ENCODE data around the gene NTN4.
"Not testable (repeated sequence)": the region's sequence is repeated elsewhere in the genome, so short reads cannot be mapped to it uniquely, and the experiment has no call there.

Gene NTN4

GRCh38 chr12:95766356-95767019 is 24.1 kb downstream of the NTN4 start:
- H3K36me3 ChIP-seq (ENCODE audit: control insufficient read depth, insufficient read depth, low read length, severe bottlenecking) = no peaks in the 10 kb centered on the region

GRCh38 chr12:95764848-95765247 is 25.7 kb downstream of the NTN4 start:
- H3K9me3 ChIP-seq (ENCODE audit: control insufficient read depth, low read length) = peaks cover 6% of the 10 kb centered on the region
- DNase-seq (ENCODE audit: low read depth) = no peak
- H3K27me3 ChIP-seq (replicated peaks; ENCODE audit: control insufficient read depth, insufficient read depth, low read length) = no peaks in the 10 kb centered on the region
- no peaks in the 10 kb centered on the region for H3K36me3 ChIP-seq (ENCODE audit: control insufficient read depth, insufficient read depth, low read length, severe bottlenecking)
- no peak overlapping the region for H3K9ac ChIP-seq (ENCODE audit: low read length)
- H3K4me1 ChIP-seq (ENCODE audit: control insufficient read depth, insufficient read depth, low read length) = peaks cover 13% of the 10 kb centered on the region
- H3K4me3 ChIP-seq (ENCODE audit: low read length) = no peak overlapping the region

More at GRCh38 chr12:95766356-95767019, 24.1 kb downstream of the NTN4 start:
- no peak for DNase-seq (ENCODE audit: low read depth)
- H3K9ac ChIP-seq (ENCODE audit: low read length) = no peak overlapping the region
- H3K9me3 ChIP-seq (ENCODE audit: control insufficient read depth, low read length) = no peaks in the 10 kb centered on the region
- H3K27me3 ChIP-seq (replicated peaks; ENCODE audit: control insufficient read depth, insufficient read depth, low read length) = no peaks in the 10 kb centered on the region
- H3K4me3 ChIP-seq (ENCODE audit: low read length) = no peak overlapping the region
- peaks cover 13% of the 10 kb centered on the region for H3K4me1 ChIP-seq (ENCODE audit: control insufficient read depth, insufficient read depth, low read length)

GRCh38 chr12:95763809-95764253 is 26.7 kb downstream of the NTN4 start:
- no peak overlapping the region for H3K9ac ChIP-seq (ENCODE audit: low read length)
- H3K36me3 ChIP-seq (ENCODE audit: control insufficient read depth, insufficient read depth, low read length, severe bottlenecking) = no peaks in the 10 kb centered on the region
- no peaks in the 10 kb centered on the region for H3K27me3 ChIP-seq (replicated peaks; ENCODE audit: control insufficient read depth, insufficient read depth, low read length)
- H3K4me1 ChIP-seq (ENCODE audit: control insufficient read depth, insufficient read depth, low read length) = peaks cover 13% of the 10 kb centered on the region
- H3K4me3 ChIP-seq (ENCODE audit: low read length) = no peak overlapping the region
- peak; percentile 92 for DNase-seq (ENCODE audit: low read depth)
- H3K9me3 ChIP-seq (ENCODE audit: control insufficient read depth, low read length) = peaks cover 14% of the 10 kb centered on the region

DNA sequence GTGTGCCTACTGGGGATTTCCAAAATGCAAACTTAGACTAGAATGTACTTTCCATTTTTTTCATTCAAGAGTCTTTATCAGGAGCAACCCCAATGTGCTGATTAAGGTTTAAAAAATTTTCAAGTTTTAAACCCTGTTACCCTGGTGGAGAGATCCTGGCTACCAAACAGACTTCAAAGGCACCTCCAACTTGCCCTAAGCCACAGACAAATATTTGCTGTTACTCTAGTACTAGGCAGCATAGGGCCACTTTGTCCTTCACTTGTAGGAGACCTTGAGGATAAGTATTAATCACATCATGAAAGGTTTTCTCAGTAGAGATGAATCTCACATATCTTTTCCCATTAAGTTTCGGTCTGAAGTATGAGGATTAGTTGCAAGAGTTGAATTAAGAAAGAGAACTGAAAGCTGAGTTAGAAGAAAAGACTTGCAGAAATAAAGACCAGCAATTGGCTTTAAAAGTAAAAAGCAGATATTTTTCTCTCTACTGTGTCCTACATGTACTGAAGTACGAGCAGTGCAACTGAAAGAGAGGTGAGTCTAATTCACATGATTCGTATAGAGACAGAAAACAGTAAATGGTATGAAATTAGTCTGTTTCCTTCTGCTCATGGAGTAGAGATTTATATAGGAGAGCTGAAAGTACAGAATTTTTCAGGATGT is 28.3 kb downstream of the NTN4 start:
- Histone ChIP-seq H3K4me3 (ENCODE audit: low read length) (no peak overlapping the region), H3K36me3 (ENCODE audit: control insufficient read depth, insufficient read depth, low read length, severe bottlenecking) (no peaks in the 10 kb centered on the region)

DNA sequence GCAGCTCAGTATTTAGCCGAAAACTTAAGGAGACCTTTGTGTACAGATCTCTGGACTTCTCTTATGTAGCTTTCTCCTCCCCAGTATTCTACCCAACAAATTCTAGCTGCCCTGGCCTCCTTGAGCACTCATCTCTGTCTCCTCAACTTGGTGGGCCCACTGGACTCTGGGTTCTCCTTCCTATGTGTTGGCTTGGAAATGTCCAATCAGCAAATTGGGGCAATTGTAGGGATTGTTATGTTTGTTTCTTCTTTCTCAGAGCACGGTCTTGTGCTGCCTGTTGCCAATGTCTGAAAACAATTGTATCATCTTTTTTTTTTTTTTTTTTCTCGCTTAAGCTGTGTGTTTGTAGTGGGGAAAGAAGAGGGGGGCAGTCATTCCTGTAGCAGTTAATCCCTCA is 30.2 kb downstream of the NTN4 start:
- Histone ChIP-seq H3K9ac (ENCODE audit: low read length) (no peak overlapping the region), H3K27me3 (replicated peaks; ENCODE audit: control insufficient read depth, insufficient read depth, low read length) (no peaks in the 10 kb centered on the region), H3K4me3 (ENCODE audit: low read length) (no peak overlapping the region), H3K9me3 (ENCODE audit: control insufficient read depth, low read length) (peaks cover 24% of the 10 kb centered on the region), H3K4me1 (ENCODE audit: control insufficient read depth, insufficient read depth, low read length) (peaks cover 10% of the 10 kb centered on the region), H3K36me3 (ENCODE audit: control insufficient read depth, insufficient read depth, low read length, severe bottlenecking) (no peaks in the 10 kb centered on the region)
- DNase-seq (ENCODE audit: low read depth) = no peak

More for the DNA sequence above, 28.3 kb downstream of the NTN4 start:
- Histone ChIP-seq H3K9ac (ENCODE audit: low read length) (no peak overlapping the region), H3K9me3 (ENCODE audit: control insufficient read depth, low read length) (peaks cover 24% of the 10 kb centered on the region), H3K27me3 (replicated peaks; ENCODE audit: control insufficient read depth, insufficient read depth, low read length) (no peaks in the 10 kb centered on the region), H3K4me1 (ENCODE audit: control insufficient read depth, insufficient read depth, low read length) (peaks cover 13% of the 10 kb centered on the region)
- DNase-seq (ENCODE audit: low read depth) = no peak

- no peak overlapping the region for H3K9ac ChIP-seq (ENCODE audit: low read length)
- peaks cover 10% of the 10 kb centered on the region for H3K4me1 ChIP-seq (ENCODE audit: control insufficient read depth, insufficient read depth, low read length)
- H3K9me3 ChIP-seq (ENCODE audit: control insufficient read depth, low read length) = peaks cover 24% of the 10 kb centered on the region
- no peaks in the 10 kb centered on the region for H3K36me3 ChIP-seq (ENCODE audit: control insufficient read depth, insufficient read depth, low read length, severe bottlenecking)
- no peaks in the 10 kb centered on the region for H3K27me3 ChIP-seq (replicated peaks; ENCODE audit: control insufficient read depth, insufficient read depth, low read length)
- no peak overlapping the region for H3K4me3 ChIP-seq (ENCODE audit: low read length)
- no peak for DNase-seq (ENCODE audit: low read depth)
Observed at GRCh38 chr12:95759718-95760117, 30.8 kb downstream of the NTN4 start.

GRCh38 chr12:95759039-95759438 is 31.5 kb downstream of the NTN4 start:
- peaks cover 24% of the 10 kb centered on the region for H3K9me3 ChIP-seq (ENCODE audit: control insufficient read depth, low read length)
- H3K27me3 ChIP-seq (replicated peaks; ENCODE audit: control insufficient read depth, insufficient read depth, low read length) = no peaks in the 10 kb centered on the region
- no peak overlapping the region for H3K4me3 ChIP-seq (ENCODE audit: low read length)
- no peak for DNase-seq (ENCODE audit: low read depth)
- H3K36me3 ChIP-seq (ENCODE audit: control insufficient read depth, insufficient read depth, low read length, severe bottlenecking) = no peaks in the 10 kb centered on the region
- peaks cover 7% of the 10 kb centered on the region for H3K4me1 ChIP-seq (ENCODE audit: control insufficient read depth, insufficient read depth, low read length)
- no peak overlapping the region for H3K9ac ChIP-seq (ENCODE audit: low read length)

- no peak overlapping the region for H3K4me3 ChIP-seq (ENCODE audit: low read length)
- H3K27me3 ChIP-seq (replicated peaks; ENCODE audit: control insufficient read depth, insufficient read depth, low read length) = no peaks in the 10 kb centered on the region
- no peaks in the 10 kb centered on the region for H3K36me3 ChIP-seq (ENCODE audit: control insufficient read depth, insufficient read depth, low read length, severe bottlenecking)
- H3K4me1 ChIP-seq (ENCODE audit: control insufficient read depth, insufficient read depth, low read length) = no peaks in the 10 kb centered on the region
- H3K9me3 ChIP-seq (ENCODE audit: control insufficient read depth, low read length) = peaks cover 24% of the 10 kb centered on the region
- no peak for DNase-seq (ENCODE audit: low read depth)
- H3K9ac ChIP-seq (ENCODE audit: low read length) = no peak overlapping the region
Observed at GRCh38 chr12:95756362-95756761, 34.2 kb downstream of the NTN4 start.

- no peaks in the 10 kb centered on the region for H3K36me3 ChIP-seq (ENCODE audit: control insufficient read depth, insufficient read depth, low read length, severe bottlenecking)
- peaks cover 23% of the 10 kb centered on the region for H3K9me3 ChIP-seq (ENCODE audit: control insufficient read depth, low read length)
- no peak for DNase-seq (ENCODE audit: low read depth)
- no peaks in the 10 kb centered on the region for H3K4me1 ChIP-seq (ENCODE audit: control insufficient read depth, insufficient read depth, low read length)
- H3K27me3 ChIP-seq (replicated peaks; ENCODE audit: control insufficient read depth, insufficient read depth, low read length) = no peaks in the 10 kb centered on the region
- H3K4me3 ChIP-seq (ENCODE audit: low read length) = no peak overlapping the region
- H3K9ac ChIP-seq (ENCODE audit: low read length) = no peak overlapping the region
Observed at GRCh38 chr12:95755261-95755865, 35.2 kb downstream of the NTN4 start.

DNA sequence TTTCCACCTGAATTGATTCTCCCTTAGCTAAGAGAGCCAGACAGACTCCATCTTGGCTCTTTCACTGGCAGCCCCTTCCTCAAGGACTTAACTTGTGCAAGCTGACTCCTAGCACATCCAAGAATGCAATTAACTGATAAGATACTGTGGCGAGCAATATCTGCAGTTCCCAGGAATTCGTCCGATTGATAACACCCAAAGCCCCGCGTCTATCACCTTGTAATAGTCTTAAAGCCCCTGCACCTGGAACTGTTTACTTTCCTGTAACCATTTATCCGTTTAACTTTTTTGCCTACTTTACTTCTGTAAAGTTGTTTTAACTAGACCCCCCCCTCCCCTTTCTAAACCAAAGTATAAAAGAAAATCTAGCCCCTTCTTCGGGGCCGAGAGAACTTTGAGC is 44.5 kb downstream of the NTN4 start:
- not testable (repeated sequence) for H3K36me3 ChIP-seq (ENCODE audit: control insufficient read depth, insufficient read depth, low read length, severe bottlenecking); H3K4me3 ChIP-seq (ENCODE audit: low read length); DNase-seq (ENCODE audit: low read depth)

GRCh38 chr12:95742586-95742985 is 48.0 kb downstream of the NTN4 start:
- Histone ChIP-seq H3K9ac (ENCODE audit: low read length) (no peak overlapping the region), H3K4me3 (ENCODE audit: low read length) (no peak overlapping the region), H3K4me1 (ENCODE audit: control insufficient read depth, insufficient read depth, low read length) (no peaks in the 10 kb centered on the region), H3K9me3 (ENCODE audit: control insufficient read depth, low read length) (peaks cover 10% of the 10 kb centered on the region), H3K36me3 (ENCODE audit: control insufficient read depth, insufficient read depth, low read length, severe bottlenecking) (no peaks in the 10 kb centered on the region), H3K27me3 (replicated peaks; ENCODE audit: control insufficient read depth, insufficient read depth, low read length) (no peaks in the 10 kb centered on the region)
- no peak for DNase-seq (ENCODE audit: low read depth)

More for the DNA sequence above, 44.5 kb downstream of the NTN4 start:
- not testable (repeated sequence) for H3K9ac ChIP-seq (ENCODE audit: low read length); H3K27me3 ChIP-seq (replicated peaks; ENCODE audit: control insufficient read depth, insufficient read depth, low read length); H3K4me1 ChIP-seq (ENCODE audit: control insufficient read depth, insufficient read depth, low read length)
- peaks cover 10% of the 10 kb centered on the region for H3K9me3 ChIP-seq (ENCODE audit: control insufficient read depth, low read length)

Data from adipocyte (in vitro differentiated cells).